ENCODE results near the gene ELFN2.
A peak's percentile ranks its signal among the peaks of the same experiment; 100 is the strongest.

Gene ELFN2

DNA sequence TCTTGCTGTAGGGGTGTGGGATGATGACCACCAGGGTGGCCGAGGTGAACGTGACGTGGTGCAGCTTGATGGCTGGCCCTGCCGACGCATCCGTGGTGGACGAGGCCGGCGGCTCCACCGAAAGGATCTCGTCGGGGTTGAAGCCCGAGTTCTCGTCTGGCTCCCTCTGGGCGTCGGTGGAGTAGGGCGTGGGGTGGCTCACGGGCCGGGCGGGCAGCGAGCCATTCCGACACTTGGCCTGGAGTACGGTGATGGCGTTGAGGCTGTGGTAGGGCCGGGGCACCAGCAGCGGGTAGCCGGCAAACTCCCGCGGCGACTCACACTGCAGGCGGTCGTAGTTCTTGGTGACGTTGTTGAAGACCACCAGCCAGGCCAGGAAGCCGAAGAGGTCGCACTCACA, 52.7 kb downstream of the ELFN2 start:
- TF ChIP-seq ZBTB7A (IDR thresholded peaks at IDR 0.05; ENCODE audit: low read depth) (no peak), TEAD4 (IDR thresholded peaks at IDR 0.05) (no peak), USF1 (IDR thresholded peaks at IDR 0.05) (no peak), YY1 (IDR thresholded peaks at IDR 0.05; ENCODE audit: low read depth) (no peak), EP300 (IDR thresholded peaks at IDR 0.05; ENCODE audit: borderline replicate concordance) (no peak), CREB1 (IDR thresholded peaks at IDR 0.05; ENCODE audit: low read depth) (no peak), TAF1 (IDR thresholded peaks at IDR 0.05; ENCODE audit: low read depth) (no peak), FOXM1 (IDR thresholded peaks at IDR 0.05; ENCODE audit: borderline replicate concordance, low read depth) (no peak), TCF12 (IDR thresholded peaks at IDR 0.05; ENCODE audit: low read depth) (no peak), RAD21 (IDR thresholded peaks at IDR 0.05; ENCODE audit: low read depth) (no peak), EGR1 (IDR thresholded peaks at IDR 0.05) (no peak)
- TF ChIP-seq, protein P1, sequence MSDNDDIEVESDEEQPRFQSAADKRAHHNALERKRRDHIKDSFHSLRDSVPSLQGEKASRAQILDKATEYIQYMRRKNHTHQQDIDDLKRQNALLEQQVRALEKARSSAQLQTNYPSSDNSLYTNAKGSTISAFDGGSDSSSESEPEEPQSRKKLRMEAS (IDR thresholded peaks at IDR 0.05): no peak

DNA sequence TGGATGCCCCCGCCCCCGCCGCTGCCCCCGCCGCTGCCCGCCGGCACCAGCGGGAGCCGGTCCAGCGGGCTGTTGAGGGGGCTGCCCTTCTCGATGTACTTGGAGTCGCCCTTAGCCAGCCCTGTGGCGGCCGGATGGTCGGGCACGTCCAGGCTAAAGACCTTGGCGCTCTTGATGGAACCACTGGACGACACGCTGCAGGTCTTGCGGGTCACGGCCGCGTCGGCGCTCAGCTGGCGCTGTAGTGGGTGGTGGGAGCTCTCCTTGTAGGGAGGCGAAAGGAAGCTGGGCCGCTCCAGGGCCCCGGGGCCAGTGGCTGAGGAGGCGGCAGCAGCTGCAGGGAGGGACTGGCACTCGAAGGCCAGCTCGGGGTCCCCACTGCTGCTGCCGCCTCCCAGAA, 53.8 kb downstream of the ELFN2 start:
- TF ChIP-seq EP300 (IDR thresholded peaks at IDR 0.05; ENCODE audit: borderline replicate concordance) (no peak), TEAD4 (IDR thresholded peaks at IDR 0.05) (no peak), EGR1 (IDR thresholded peaks at IDR 0.05) (no peak), ZBTB7A (IDR thresholded peaks at IDR 0.05; ENCODE audit: low read depth) (no peak), FOXM1 (IDR thresholded peaks at IDR 0.05; ENCODE audit: borderline replicate concordance, low read depth) (no peak), CEBPB (IDR thresholded peaks at IDR 0.05) (no peak)
- TF ChIP-seq, protein P1 (IDR thresholded peaks at IDR 0.05): no peak

DNA sequence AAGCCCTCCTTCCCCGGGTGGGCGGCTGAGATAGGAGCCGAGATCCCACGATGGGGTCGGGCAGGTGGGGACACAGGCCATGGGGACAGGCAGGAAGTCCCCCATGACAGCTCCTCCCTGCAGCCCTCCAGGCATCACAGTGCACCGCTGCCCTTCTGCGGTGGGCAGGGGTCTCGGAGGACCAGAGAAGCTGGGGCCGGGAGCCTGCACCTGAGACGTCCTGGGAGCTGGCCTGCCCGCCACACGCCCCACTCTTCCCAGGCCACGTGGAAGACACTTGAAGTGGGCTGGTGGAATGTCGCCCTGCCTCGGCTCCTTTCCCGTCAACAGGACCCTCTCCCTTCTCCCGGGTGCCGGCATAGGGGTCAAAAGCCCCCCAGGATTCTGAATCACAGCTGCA, 55.4 kb downstream of the ELFN2 start:
- TF ChIP-seq EGR1 (IDR thresholded peaks at IDR 0.05): no peak
- no peak for TF ChIP-seq CEBPB (IDR thresholded peaks at IDR 0.05)
- 0 out of 2 replicates have a peak, but pooled peaks have one; percentile 61 for TF ChIP-seq ZBTB7A (IDR thresholded peaks at IDR 0.05; ENCODE audit: low read depth)

GRCh38 chr22:37371491-37371890, 55.8 kb downstream of the ELFN2 start:
- no peak for TF ChIP-seq USF1 (IDR thresholded peaks at IDR 0.05)
- no peak for TF ChIP-seq CREB1 (IDR thresholded peaks at IDR 0.05; ENCODE audit: low read depth)
- no peak for TF ChIP-seq TAF1 (IDR thresholded peaks at IDR 0.05; ENCODE audit: low read depth)
- no peak for TF ChIP-seq RAD21 (IDR thresholded peaks at IDR 0.05; ENCODE audit: low read depth)
- no peak for TF ChIP-seq NFIC (IDR thresholded peaks at IDR 0.05)
- TF ChIP-seq TCF12 (IDR thresholded peaks at IDR 0.05; ENCODE audit: low read depth): no peak
- TF ChIP-seq EP300 (IDR thresholded peaks at IDR 0.05; ENCODE audit: borderline replicate concordance): no peak
- TF ChIP-seq FOXM1 (IDR thresholded peaks at IDR 0.05; ENCODE audit: borderline replicate concordance, low read depth): no peak

GRCh38 chr22:37370306-37370979, 56.8 kb downstream of the ELFN2 start:
- TF ChIP-seq CEBPB (IDR thresholded peaks at IDR 0.05) (no peak), ZBTB7A (IDR thresholded peaks at IDR 0.05; ENCODE audit: low read depth) (no peak), EGR1 (IDR thresholded peaks at IDR 0.05) (no peak), TEAD4 (IDR thresholded peaks at IDR 0.05) (no peak), YY1 (IDR thresholded peaks at IDR 0.05; ENCODE audit: low read depth) (no peak), RAD21 (IDR thresholded peaks at IDR 0.05; ENCODE audit: low read depth) (no peak), TCF12 (IDR thresholded peaks at IDR 0.05; ENCODE audit: low read depth) (no peak), CREB1 (IDR thresholded peaks at IDR 0.05; ENCODE audit: low read depth) (no peak), FOXM1 (IDR thresholded peaks at IDR 0.05; ENCODE audit: borderline replicate concordance, low read depth) (no peak), USF1 (IDR thresholded peaks at IDR 0.05) (no peak), EP300 (IDR thresholded peaks at IDR 0.05; ENCODE audit: borderline replicate concordance) (no peak), TAF1 (IDR thresholded peaks at IDR 0.05; ENCODE audit: low read depth) (no peak)
- TF ChIP-seq, protein P2, sequence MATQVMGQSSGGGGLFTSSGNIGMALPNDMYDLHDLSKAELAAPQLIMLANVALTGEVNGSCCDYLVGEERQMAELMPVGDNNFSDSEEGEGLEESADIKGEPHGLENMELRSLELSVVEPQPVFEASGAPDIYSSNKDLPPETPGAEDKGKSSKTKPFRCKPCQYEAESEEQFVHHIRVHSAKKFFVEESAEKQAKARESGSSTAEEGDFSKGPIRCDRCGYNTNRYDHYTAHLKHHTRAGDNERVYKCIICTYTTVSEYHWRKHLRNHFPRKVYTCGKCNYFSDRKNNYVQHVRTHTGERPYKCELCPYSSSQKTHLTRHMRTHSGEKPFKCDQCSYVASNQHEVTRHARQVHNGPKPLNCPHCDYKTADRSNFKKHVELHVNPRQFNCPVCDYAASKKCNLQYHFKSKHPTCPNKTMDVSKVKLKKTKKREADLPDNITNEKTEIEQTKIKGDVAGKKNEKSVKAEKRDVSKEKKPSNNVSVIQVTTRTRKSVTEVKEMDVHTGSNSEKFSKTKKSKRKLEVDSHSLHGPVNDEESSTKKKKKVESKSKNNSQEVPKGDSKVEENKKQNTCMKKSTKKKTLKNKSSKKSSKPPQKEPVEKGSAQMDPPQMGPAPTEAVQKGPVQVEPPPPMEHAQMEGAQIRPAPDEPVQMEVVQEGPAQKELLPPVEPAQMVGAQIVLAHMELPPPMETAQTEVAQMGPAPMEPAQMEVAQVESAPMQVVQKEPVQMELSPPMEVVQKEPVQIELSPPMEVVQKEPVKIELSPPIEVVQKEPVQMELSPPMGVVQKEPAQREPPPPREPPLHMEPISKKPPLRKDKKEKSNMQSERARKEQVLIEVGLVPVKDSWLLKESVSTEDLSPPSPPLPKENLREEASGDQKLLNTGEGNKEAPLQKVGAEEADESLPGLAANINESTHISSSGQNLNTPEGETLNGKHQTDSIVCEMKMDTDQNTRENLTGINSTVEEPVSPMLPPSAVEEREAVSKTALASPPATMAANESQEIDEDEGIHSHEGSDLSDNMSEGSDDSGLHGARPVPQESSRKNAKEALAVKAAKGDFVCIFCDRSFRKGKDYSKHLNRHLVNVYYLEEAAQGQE (IDR thresholded peaks at IDR 0.05; ENCODE audit: low read depth): no peak
- TF ChIP-seq, protein P1 (IDR thresholded peaks at IDR 0.05): no peak

DNA sequence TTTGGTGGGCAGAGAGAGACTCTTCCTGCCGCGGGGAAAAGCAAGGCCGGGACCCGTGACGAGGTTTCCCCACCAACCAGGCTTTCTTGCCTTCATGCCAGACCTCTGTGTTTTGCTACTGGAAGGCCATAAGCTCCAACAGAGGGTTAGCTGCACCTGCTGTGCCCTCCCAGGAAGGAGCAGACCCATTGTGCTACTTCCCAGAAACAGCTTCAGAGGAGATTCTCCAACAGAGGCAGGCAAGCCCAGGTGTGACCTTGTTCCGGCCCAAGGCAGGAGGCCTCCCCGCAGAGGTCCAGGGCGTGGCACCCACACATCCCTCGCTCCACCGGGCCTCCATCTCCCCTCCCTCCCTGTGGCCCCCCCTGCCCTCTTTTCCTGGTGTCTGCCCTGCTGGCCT, 57.8 kb downstream of the ELFN2 start:
- TF ChIP-seq NFIC (IDR thresholded peaks at IDR 0.05): no peak
- TF ChIP-seq EGR1 (IDR thresholded peaks at IDR 0.05): no peak
- no peak for TF ChIP-seq TCF12 (IDR thresholded peaks at IDR 0.05; ENCODE audit: low read depth)
- TF ChIP-seq EP300 (IDR thresholded peaks at IDR 0.05; ENCODE audit: borderline replicate concordance): no peak
- TF ChIP-seq RAD21 (IDR thresholded peaks at IDR 0.05; ENCODE audit: low read depth): no peak
- TF ChIP-seq CREB1 (IDR thresholded peaks at IDR 0.05; ENCODE audit: low read depth): no peak
- no peak for TF ChIP-seq FOXM1 (IDR thresholded peaks at IDR 0.05; ENCODE audit: borderline replicate concordance, low read depth)

- TF ChIP-seq FOXM1 (IDR thresholded peaks at IDR 0.05; ENCODE audit: borderline replicate concordance, low read depth) (no peak), EGR1 (IDR thresholded peaks at IDR 0.05) (no peak), USF1 (IDR thresholded peaks at IDR 0.05) (no peak), TEAD4 (IDR thresholded peaks at IDR 0.05) (no peak), TCF12 (IDR thresholded peaks at IDR 0.05; ENCODE audit: low read depth) (no peak)
- TF ChIP-seq, protein P1 (IDR thresholded peaks at IDR 0.05): no peak
Observed at GRCh38 chr22:37368058-37368457, 59.2 kb downstream of the ELFN2 start.

Measured in Ishikawa (cell line).